HepG2 (cell line): ENCODE measurements around the gene PEAK1.

Experiments
- CAMTA2 ChIP-seq: sonication (generic); formaldehyde crosslinking; IDR thresholded peaks from 2 replicates; pipeline ENCODE4 v1.4.0; 2020; ENCODE audit warnings: mild to moderate bottlenecking, missing genetic modification reagents, borderline replicate concordance
- CTCF ChIP-seq: sonication (generic); formaldehyde crosslinking; IDR thresholded peaks from 2 replicates; pipeline ENCODE4 v1.5.0; 2020; ENCODE audit warnings: mild to moderate bottlenecking, missing genetic modification reagents, moderate library complexity
- EP300 ChIP-seq, 3 experiments: sonication (generic) in 1 of 3; formaldehyde crosslinking in 1 of 3; IDR thresholded peaks; 2 replicates each; pipeline versions ENCODE4 v1.5.1 to v1.6.1; 2011 to 2020; ENCODE audit warnings: low read depth in 2 of 3, low read length in 2 of 3, borderline replicate concordance in 1 of 3, improper control_type of control experiment in 1 of 3, mild to moderate bottlenecking in 1 of 3, missing genetic modification reagents in 1 of 3, moderate library complexity in 1 of 3
- HNRNPK ChIP-seq: fragments of 200-400 bp; formaldehyde crosslinking; IDR thresholded peaks from 2 replicates; pipeline ENCODE4 v1.6.1; 2018; ENCODE audit warnings: low read length, low read depth, moderate library complexity, mild to moderate bottlenecking; ENCODE audit not compliant: poor library complexity, severe bottlenecking
- HOMEZ ChIP-seq: IDR thresholded peaks from 2 replicates; pipeline ENCODE4 v1.6.1; 2016; ENCODE audit warnings: low read depth
- NFYC ChIP-seq: IDR thresholded peaks from 2 replicates; pipeline ENCODE4 v1.6.1; 2016; ENCODE audit warnings: missing genetic modification reagents, missing compliant biosample characterization
- RARA ChIP-seq: IDR thresholded peaks from 2 replicates; pipeline ENCODE4 v1.6.1; 2016; ENCODE audit warnings: missing genetic modification reagents, missing compliant biosample characterization
- SMARCC2 ChIP-seq: fragments of 450-650 bp; IDR thresholded peaks from 2 replicates; pipeline ENCODE4 v1.6.1; 2017; ENCODE audit warnings: antibody characterized with exemption, mild to moderate bottlenecking
- TEAD2 ChIP-seq: sonication (generic); formaldehyde crosslinking; IDR thresholded peaks from 2 replicates; pipeline ENCODE4 v1.9.0; 2021; ENCODE audit warnings: missing genetic modification reagents
- ZBTB33 ChIP-seq: sonication (generic); formaldehyde crosslinking; IDR thresholded peaks from 2 replicates; pipeline ENCODE4 v1.4.0; 2020; ENCODE audit warnings: missing genetic modification reagents
- ZBTB8A ChIP-seq: sonication (generic); formaldehyde crosslinking; IDR thresholded peaks from 2 replicates; pipeline ENCODE4 v1.4.0; 2020; ENCODE audit warnings: mild to moderate bottlenecking, low read depth, missing genetic modification reagents, borderline replicate concordance
- ZNF274 ChIP-seq: sonication (generic); formaldehyde crosslinking; IDR thresholded peaks from 2 replicates; pipeline ENCODE4 v1.5.1; 2020; ENCODE audit warnings: mild to moderate bottlenecking, missing genetic modification reagents
- ZNF639 ChIP-seq: conservative IDR thresholded peaks from 2 replicates; pipeline ENCODE4 v1.6.1; 2018; ENCODE audit warnings: missing genetic modification reagents
- ZNF747 ChIP-seq: sonication (generic); formaldehyde crosslinking; IDR thresholded peaks from 2 replicates; pipeline ENCODE4 v1.8.1; 2023; ENCODE audit warnings: missing genetic modification reagents, mild to moderate bottlenecking, borderline replicate concordance

- TF ChIP-seq RARA (no peak), TEAD2 (CRISPR knock-in tag) (no peak), HOMEZ (CRISPR knock-in tag) (no peak), HNRNPK (no peak), SMARCC2 (no peak), ZNF639 (no peak), EP300 (IDR thresholded peaks at IDR 0.05; ENCODE audit: low read depth in 2 of 2, low read length in 2 of 2) (no peak), EP300 (CRISPR knock-in tag; IDR thresholded peaks at IDR 0.05; ENCODE audit: borderline replicate concordance) (no peak), ZBTB33 (CRISPR knock-in tag) (no peak), NFYC (CRISPR knock-in tag) (no peak), ZNF747 (CRISPR knock-in tag) (no peak), CAMTA2 (no peak), ZBTB8A (CRISPR knock-in tag) (no peak), CTCF (CRISPR knock-in tag) (no peak), ZNF274 (CRISPR knock-in tag) (no peak)
Measured at GRCh38 chr15:77247116-77247515, 172.8 kb downstream of the PEAK1 start.
